Mesodermal cell (in vitro differentiated cells): Measurements from ENCODE around the gene MFSD11. TPM values are rescaled to one million over a fixed set of nuclear protein-coding genes. Genes with fewer than 3 reads are reported as not detected.

Experiments
- H3K27ac ChIP-seq: 2 replicates; pipeline ENCODE4 v1.7.0; 2013; ENCODE audit warnings: mild to moderate bottlenecking, low read depth, low read length, moderate library complexity; ENCODE audit not compliant: severe bottlenecking
- H3K36me3 ChIP-seq: 2 replicates; pipeline ENCODE4 v1.7.1; 2013; ENCODE audit warnings: mild to moderate bottlenecking, low read length, moderate library complexity; ENCODE audit not compliant: control insufficient read depth, insufficient read depth
- H3K4me1 ChIP-seq: one replicate; pipeline ENCODE4 v1.7.1; 2013; ENCODE audit warnings: mild to moderate bottlenecking, low read length; ENCODE audit not compliant: insufficient read depth, control insufficient read depth, poor library complexity, severe bottlenecking
- H3K4me3 ChIP-seq: 2 replicates; pipeline ENCODE4 v1.7.0; 2013; ENCODE audit warnings: low read length, control low read depth, mild to moderate bottlenecking; ENCODE audit not compliant: insufficient read depth, poor library complexity, severe bottlenecking; ENCODE audit errors: extremely low read depth
- H3K9me3 ChIP-seq: 2 replicates; pipeline ENCODE4 v1.7.1; 2013; ENCODE audit warnings: mild to moderate bottlenecking, low read length, moderate library complexity; ENCODE audit not compliant: control insufficient read depth
- WGBS, 2 experiments: methylation state at CpG; one replicate each; pipeline ENCODE4 v1.1.5; 2013; ENCODE audit warnings: missing lambda C conversion rate in 2 of 2; ENCODE audit not compliant: insufficient coverage in 2 of 2; 5-methylcytosine and 5-hydroxymethylcytosine counted together
- polyA plus RNA-seq, 2 experiments: library from polyadenylated mRNA; stranded (reverse); fragments of 50-300 nt; gene quantifications; one replicate each; pipeline ENCODE4 v1.2.3, GENCODE V29; 2013

MFSD11 gene
- 21.6 TPM for polyA plus RNA-seq (2013, experiment 1 of 2)
- polyA plus RNA-seq (2013, experiment 2 of 2), result 25.1 TPM

- Histone ChIP-seq H3K36me3 (peaks cover 46% of the 10 kb centered on the region), H3K4me1 (peaks cover 7% of the 10 kb centered on the region), H3K4me3 (peak within 1 kb of the TSS; percentile 89), H3K9me3 (no peaks in the 10 kb centered on the region), H3K27ac (peak within 1 kb of the TSS; percentile 99)
- WGBS, 2 experiments, result 0% methylated on average over 47 to 54 of the region's 57 CpGs
Observed at GRCh38 chr17:76737676-76738467, at the start of gene MFSD11. Gene MFSD11 (plus strand): TSS chr17:76738119. CDS start chr17:76738353, 234 bp downstream.

- 91 to 93% methylated on average over 6 to 11 of the region's 11 CpGs for WGBS, 2 experiments
- Histone ChIP-seq H3K27ac (no peak overlapping the region), H3K4me1 (no peaks in the 10 kb centered on the region), H3K36me3 (peaks cover 25% of the 10 kb centered on the region), H3K4me3 (no peak overlapping the region), H3K9me3 (no peaks in the 10 kb centered on the region)
Observed at GRCh38 chr17:76688165-76688622, 49.7 kb upstream of the MFSD11 start.

- Histone ChIP-seq H3K9me3 (no peaks in the 10 kb centered on the region), H3K4me1 (no peaks in the 10 kb centered on the region), H3K36me3 (peaks cover 15% of the 10 kb centered on the region), H3K27ac (no peak overlapping the region), H3K4me3 (no peak overlapping the region)
- WGBS, 2 experiments, result 94 to 97% methylated on average over 7 to 9 of the region's 11 CpGs
Observed at GRCh38 chr17:76689859-76690258, 48.1 kb upstream of the MFSD11 start.

GRCh38 chr17:76690596-76691280, 47.2 kb upstream of the MFSD11 start:
- Histone ChIP-seq H3K36me3 (peaks cover 11% of the 10 kb centered on the region), H3K27ac (no peak overlapping the region), H3K4me3 (no peak overlapping the region), H3K9me3 (no peaks in the 10 kb centered on the region), H3K4me1 (no peaks in the 10 kb centered on the region)
- WGBS, 2 experiments, result 82 to 94% methylated on average over 10 of the region's 13 CpGs

- 94 to 97% methylated on average over 12 to 14 of the region's 14 CpGs for WGBS, 2 experiments
Observed at GRCh38 chr17:76691379-76692191, 46.3 kb upstream of the MFSD11 start.

GRCh38 chr17:76695059-76695831, 42.7 kb upstream of the MFSD11 start:
- Histone ChIP-seq H3K4me3 (no peak overlapping the region), H3K36me3 (peaks cover 11% of the 10 kb centered on the region), H3K27ac (no peak overlapping the region), H3K4me1 (peaks cover 16% of the 10 kb centered on the region), H3K9me3 (no peaks in the 10 kb centered on the region)
- WGBS, 2 experiments, result 88 to 94% methylated on average over 9 to 14 of the region's 16 CpGs

More at GRCh38 chr17:76691379-76692191, 46.3 kb upstream of the MFSD11 start:
- Histone ChIP-seq H3K36me3 (peaks cover 14% of the 10 kb centered on the region), H3K27ac (no peak overlapping the region), H3K4me3 (no peak overlapping the region), H3K4me1 (peaks cover under 1% of the 10 kb centered on the region), H3K9me3 (no peaks in the 10 kb centered on the region)

GRCh38 chr17:76696763-76697701, 40.9 kb upstream of the MFSD11 start:
- H3K36me3 ChIP-seq, result peaks cover 11% of the 10 kb centered on the region
- peak overlapping the region; percentile 45 for H3K27ac ChIP-seq
- peaks cover 32% of the 10 kb centered on the region for H3K4me1 ChIP-seq
- no peaks in the 10 kb centered on the region for H3K9me3 ChIP-seq
- WGBS, 2 experiments, result 87 to 92% methylated on average over 22 of the region's 25 CpGs
- H3K4me3 ChIP-seq, result no peak overlapping the region

- H3K27ac ChIP-seq, result peak overlapping the region; percentile 45
- no peak overlapping the region for H3K4me3 ChIP-seq
- 36 to 53% methylated on average over 9 to 13 of the region's 17 CpGs for WGBS, 2 experiments
- peaks cover 32% of the 10 kb centered on the region for H3K4me1 ChIP-seq
- no peaks in the 10 kb centered on the region for H3K9me3 ChIP-seq
- peaks cover 11% of the 10 kb centered on the region for H3K36me3 ChIP-seq
Observed at GRCh38 chr17:76697702-76698465, 40.0 kb upstream of the MFSD11 start.
